GM10266 (cell line): Measurements from ENCODE around the gene TCFL5.
A peak's percentile ranks its signal among the peaks of the same experiment; 100 is the strongest.
"Not testable (repeated sequence)": the region's sequence is repeated elsewhere in the genome, so short reads cannot be mapped to it uniquely, and the experiment has no call there.

ENCODE experiments used
- DNase-seq: peaks from one replicate; pipeline ENCODE4 v3.0.0; 2012; ENCODE audit errors: extremely low spot score
- TF ChIP-seq, protein P1 (sequence below): IDR thresholded peaks from 2 replicates; pipeline ENCODE4 v1.5.1; 2012; ENCODE audit warnings: mild to moderate bottlenecking, low read depth; ENCODE audit not compliant: control insufficient read depth, insufficient read depth; ENCODE audit errors: missing control alignments

TCFL5 gene

DNA sequence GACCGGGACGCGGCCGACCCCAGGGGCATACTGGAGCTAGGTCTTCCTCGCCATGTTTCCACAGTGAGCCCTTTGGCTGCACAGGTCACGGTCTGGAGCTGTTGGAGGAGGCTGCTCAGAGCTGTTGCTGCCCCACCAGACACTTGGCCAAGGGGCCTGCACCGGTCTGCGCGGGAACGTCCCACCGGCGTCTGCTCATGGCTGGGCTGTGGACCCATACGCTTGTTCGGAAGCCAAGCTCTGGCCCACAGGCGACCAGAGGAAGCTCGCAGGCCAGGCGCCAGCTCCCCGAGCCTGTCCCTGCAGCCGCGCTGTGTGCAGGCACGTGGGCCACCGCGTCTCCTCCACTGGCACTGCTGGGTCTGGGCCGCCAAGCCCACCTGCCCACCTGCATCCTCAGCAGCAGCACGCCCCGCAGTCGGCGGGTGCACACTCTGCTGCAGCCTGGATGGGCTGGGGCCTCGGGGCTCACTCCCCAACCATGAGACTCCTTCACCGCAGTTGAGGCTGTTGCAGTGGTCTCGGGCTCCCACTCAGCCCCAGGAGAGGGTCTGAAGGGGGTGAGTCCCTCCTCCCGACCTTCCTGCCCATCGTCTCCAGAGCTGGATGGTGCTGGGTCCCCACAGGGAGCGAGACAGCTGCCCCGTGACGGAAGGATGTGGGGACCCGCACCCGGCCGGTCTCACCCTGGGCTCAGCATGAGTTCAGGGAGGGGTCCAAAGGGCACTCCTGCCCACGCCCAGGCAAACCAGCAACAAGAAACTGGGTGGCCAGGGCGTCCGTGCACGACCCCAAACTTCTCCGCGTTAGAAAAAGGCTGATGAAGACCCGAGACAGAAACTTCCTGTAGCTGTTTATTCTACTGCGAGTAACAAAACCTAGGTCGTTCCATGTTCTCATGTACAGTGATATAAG is 15.5 kb upstream of the TCFL5 start:
- no peak for DNase-seq
- TF ChIP-seq, protein P1, sequence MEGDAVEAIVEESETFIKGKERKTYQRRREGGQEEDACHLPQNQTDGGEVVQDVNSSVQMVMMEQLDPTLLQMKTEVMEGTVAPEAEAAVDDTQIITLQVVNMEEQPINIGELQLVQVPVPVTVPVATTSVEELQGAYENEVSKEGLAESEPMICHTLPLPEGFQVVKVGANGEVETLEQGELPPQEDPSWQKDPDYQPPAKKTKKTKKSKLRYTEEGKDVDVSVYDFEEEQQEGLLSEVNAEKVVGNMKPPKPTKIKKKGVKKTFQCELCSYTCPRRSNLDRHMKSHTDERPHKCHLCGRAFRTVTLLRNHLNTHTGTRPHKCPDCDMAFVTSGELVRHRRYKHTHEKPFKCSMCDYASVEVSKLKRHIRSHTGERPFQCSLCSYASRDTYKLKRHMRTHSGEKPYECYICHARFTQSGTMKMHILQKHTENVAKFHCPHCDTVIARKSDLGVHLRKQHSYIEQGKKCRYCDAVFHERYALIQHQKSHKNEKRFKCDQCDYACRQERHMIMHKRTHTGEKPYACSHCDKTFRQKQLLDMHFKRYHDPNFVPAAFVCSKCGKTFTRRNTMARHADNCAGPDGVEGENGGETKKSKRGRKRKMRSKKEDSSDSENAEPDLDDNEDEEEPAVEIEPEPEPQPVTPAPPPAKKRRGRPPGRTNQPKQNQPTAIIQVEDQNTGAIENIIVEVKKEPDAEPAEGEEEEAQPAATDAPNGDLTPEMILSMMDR = no peak

DNA sequence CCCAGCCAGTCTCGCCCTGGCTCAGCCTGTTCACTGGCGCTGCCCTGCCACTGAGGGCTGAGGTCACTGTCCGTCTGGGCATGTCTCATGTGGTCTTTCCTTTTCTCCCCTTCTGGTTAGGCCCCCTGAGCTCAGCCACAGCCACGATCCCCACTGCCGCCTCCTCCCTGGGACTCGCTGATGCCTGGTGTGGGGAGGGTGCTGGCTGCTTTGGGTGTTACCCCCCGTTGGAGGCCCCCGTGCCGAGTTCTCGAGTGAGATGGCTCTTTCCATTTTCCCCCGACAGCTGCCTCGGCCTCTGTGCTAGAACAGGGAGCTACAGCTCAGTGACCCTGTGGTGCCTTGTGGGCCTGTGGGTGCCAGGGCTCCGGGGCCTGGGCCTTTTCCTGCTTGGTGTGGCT is 14.9 kb upstream of the TCFL5 start:
- DNase-seq = no peak
- TF ChIP-seq, protein P1 = no peak

DNA sequence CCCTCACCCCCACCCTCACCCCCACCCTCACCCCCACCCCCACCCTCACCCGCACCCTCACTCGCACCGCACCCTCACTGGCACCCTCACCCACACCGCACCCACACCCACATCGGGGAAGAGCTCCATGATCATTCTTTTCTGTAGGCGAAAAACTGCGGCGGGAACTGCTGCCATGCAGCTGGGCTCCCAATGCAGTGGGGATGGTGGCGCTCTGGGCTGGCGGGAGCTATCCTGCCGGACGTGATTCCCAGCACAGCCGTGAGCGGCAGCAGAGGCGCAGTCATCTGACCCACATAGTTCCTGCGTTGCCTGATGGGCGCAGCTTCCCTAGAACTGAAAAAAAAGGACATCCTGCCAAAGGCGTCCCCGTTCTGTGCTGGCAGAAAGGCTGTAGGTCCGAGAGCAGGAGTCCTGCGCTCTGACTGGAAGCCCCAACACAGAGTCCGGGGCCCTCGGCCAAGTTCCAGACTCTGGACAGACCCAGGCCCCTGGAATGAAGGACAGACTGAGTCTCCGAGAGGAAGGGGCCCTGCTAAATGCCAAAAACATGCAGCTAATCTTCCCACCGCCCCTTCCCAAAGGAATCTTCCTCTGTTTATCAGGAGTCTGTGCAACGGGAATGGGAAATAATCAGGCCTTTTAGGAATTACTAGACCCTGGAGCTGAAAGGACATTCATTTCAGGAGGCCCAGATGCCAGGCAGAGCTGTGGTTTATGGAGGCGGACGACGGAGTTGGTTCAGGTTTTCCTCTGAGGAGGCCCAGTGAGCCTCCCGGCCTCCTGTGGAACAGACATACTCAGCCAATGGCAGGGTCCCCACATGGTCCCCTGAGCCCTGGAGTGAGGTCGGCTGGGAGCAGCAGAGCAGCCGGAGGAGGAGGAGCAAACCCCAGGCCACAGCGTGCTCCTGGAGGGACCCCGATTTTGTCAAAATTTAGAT is 14.1 kb upstream of the TCFL5 start:
- peak; percentile 44 for DNase-seq

DNA sequence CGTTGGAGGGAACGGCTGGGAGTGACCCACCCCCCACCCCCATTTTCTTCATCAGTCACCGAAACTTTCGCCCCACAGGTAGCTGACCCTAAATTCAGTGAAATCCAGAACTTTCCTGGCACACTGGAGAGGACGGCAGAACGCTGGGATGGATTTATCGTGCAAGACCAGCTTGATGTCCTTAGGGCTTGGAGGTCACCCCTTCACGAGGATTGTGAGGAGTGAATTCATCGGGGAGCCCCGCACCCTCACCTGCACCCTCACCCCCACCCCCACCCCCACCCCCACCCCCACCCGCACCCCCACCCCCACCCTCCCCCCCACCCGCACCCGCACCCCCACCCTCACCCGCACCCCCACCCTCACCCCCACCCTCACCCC is 13.3 kb upstream of the TCFL5 start:
- DNase-seq = no peak
- TF ChIP-seq, protein P1 = no peak

More for the DNA sequence above, 14.1 kb upstream of the TCFL5 start:
- TF ChIP-seq, protein P1 = no peak

DNA sequence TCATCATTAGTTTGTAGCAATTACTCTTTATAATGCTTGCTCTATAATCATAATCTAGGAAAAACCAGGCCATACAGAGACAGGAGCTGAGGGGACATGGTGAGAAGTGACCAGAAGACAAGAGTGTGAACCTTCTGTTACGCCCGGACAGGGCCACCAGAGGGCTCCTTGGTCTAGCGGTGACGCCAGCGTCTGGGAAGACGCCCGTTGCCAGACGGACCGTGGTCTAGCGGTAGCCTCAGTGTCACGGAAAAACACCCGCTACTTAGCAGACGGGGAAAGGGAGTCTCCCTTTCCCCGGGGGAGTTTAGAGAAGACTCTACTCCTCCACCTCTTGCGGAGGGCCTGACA is 12.0 kb upstream of the TCFL5 start:
- TF ChIP-seq, protein P1 = peak; percentile 50
- DNase-seq = not testable (repeated sequence)

DNA sequence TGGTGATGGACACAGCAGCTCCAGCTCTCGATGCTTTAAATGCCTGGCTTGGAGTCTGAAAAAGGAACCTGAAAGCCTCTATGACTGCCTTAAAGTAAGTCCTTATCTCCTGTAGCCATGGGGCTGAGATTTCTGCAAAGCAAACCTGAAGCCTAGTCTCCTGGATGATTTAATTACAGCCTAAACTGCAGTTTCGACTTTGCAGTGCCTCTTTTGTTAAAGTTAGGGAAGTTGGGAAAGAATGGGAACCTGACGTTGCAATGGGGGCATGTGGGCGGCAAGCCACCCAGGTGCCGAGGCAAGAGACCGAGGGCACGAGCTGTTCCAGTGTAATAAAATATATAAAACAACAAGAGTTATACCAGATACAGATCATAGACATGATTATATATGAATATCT is 11.7 kb upstream of the TCFL5 start:
- no peak for DNase-seq
- TF ChIP-seq, protein P1 = no peak
